Lung microvascular endothelial cell (primary cell): ENCODE measurements around the gene CD86. TPM values are rescaled to one million over a fixed set of nuclear protein-coding genes. Genes with fewer than 3 reads are reported as not detected.
"Not testable (repeated sequence)": the region's sequence is repeated elsewhere in the genome, so short reads cannot be mapped to it uniquely, and the experiment has no call there.

ENCODE experiments used
- DNase-seq, 2 donors: peaks; one replicate each; pipeline versions ENCODE4 v3.0.0 to v3.0.0-alpha.2; 2010; ENCODE audit warnings: low read depth in 2 of 2
- total RNA-seq: library from RNA; depleted of rRNA; stranded (reverse); fragments of >200 nt; gene quantifications from 2 replicates; pipeline ENCODE4 v1.2.1, GENCODE V29; 2014

CD86 gene, protein sequence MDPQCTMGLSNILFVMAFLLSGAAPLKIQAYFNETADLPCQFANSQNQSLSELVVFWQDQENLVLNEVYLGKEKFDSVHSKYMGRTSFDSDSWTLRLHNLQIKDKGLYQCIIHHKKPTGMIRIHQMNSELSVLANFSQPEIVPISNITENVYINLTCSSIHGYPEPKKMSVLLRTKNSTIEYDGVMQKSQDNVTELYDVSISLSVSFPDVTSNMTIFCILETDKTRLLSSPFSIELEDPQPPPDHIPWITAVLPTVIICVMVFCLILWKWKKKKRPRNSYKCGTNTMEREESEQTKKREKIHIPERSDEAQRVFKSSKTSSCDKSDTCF
- total RNA-seq = not detected in 2 replicates

DNA sequence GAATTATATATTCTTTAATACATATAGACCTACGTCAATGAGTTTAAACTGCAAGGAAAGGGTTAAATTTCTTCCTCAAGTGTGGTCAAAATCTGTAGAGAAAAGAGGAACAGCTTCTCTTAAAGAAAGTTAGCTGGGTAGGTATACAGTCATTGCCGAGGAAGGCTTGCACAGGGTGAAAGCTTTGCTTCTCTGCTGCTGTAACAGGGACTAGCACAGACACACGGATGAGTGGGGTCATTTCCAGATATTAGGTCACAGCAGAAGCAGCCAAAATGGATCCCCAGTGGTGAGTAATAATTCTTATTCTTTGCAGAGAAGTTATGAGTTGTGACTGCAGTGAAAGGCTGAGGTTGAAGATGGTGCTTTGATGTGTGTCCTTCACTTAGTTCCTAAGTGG, at the start of gene CD86:
TSS of gene CD86 (plus strand) at position 148 of the 400 bp plus-strand sequence. CDS start at position 276, 128 bp downstream.
- DNase-seq = no peak

DNA sequence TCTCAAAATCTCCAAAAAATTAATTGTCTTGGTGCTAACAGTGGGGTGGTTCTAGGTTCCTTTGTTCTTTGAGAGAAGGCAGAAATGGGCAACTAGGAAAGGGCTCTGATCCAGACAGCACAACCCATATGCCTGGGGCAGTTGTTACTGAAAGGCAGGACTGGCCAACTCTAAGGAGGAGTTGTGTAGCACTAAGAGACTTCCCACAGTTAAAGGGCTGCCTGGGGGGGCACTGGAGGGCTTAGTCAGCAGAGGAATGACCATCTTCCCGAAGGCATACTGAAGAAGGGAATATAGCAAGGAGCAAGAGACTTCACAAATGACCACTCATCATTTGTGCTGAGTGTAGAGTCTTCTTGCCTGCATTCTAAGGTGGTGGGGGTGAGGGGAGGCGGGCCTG, 48.9 kb upstream of the CD86 start:
- no peak for DNase-seq

DNA sequence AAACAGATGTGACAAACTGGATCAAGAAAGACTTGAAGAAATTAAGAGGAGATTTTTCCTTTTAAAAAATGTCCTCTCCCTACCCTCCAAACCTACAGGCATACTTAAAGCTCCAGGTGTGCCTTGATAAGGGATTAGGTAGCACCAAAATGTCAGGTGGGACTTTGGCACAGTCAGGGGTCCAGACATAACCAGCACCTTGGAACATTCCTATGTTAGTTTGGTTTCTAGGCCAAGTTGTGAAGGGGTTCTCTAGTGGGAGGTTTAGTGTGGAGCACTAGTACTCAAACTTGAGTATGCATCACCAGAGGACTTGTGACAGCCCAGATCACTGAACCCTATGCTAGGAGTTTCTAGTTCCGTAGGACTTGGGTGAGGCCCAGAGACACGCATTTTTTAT, 47.0 kb upstream of the CD86 start:
- no peak for DNase-seq

DNA sequence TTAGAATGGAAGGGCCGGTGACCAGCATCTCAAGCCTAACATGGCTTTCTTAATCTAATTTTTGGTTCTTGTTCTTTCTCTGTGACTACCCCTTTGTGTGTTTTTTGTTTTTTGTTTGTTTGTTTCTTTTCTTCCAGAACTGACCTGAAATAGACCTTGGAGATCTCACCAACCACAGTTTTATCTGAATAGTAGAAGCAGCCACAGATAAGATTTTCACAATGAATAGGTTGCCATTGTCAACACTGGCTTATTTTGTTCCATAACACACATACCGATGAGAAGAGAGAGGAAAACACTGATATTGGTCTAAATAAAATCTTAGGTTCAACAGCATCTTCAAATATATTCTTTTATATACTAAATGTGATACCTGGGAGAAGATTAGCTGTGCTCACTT, 44.7 kb upstream of the CD86 start:
- DNase-seq = no peak

DNA sequence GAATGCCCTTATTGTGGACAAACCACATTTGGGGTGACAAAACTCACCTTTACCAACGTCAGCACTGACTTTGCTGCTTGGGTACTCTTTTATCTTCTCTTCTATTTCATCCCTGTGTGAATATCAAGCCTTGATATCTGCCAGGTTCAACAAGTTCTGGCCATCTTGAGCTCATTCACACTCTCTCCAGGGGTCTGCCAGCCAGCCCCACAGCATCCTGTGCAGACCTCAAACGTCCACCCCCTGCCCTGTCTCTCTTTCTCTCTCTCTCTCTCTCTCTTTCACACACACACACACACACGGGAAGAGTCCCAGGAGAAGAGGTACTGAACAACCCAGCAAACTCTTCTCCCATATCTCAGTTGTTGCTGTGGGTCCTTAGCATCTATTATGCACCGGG, 43.8 kb upstream of the CD86 start:
- no peak for DNase-seq

DNA sequence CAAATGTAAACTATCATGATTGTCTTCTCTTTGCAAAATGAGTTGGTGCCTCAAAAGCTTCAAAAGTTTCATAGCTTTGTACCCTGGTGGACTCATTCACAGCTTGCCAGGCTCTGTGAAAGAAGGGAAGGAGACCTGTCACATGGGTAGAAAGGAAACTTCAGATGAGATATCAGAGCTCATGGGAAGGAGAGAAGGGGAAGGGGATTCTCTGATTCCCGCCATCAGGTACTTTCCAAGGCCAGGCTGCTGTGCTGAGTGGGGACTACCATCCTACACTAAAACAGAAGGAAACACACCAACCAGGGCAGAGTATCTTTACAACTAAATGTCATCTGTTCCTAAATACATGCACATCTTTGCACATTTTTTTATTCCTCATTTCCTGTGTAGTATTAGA, 42.3 kb upstream of the CD86 start:
- no peak for DNase-seq

DNA sequence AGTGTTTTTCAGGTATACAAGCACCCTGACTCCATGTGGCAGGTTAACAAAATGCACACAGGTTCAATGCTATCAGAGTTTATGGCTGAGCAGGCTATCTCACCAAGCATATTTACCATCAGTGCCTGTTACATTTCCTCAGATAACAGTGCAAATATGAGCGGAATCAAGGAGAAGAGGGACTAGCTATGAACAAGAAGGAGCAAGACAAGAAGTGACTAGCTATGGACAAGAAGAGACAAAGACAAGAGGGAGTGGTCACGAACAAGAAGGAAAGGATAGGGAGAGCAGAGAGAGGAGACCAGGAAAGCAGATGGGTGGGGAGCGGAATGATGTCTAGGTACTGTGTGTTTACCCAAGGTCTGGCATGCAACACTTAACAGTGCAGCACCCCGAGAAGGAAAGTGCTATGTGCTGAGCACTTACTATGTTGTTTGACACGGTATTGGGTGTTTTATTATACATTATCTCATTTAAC, 41.7 kb upstream of the CD86 start:
- no peak for DNase-seq

DNA sequence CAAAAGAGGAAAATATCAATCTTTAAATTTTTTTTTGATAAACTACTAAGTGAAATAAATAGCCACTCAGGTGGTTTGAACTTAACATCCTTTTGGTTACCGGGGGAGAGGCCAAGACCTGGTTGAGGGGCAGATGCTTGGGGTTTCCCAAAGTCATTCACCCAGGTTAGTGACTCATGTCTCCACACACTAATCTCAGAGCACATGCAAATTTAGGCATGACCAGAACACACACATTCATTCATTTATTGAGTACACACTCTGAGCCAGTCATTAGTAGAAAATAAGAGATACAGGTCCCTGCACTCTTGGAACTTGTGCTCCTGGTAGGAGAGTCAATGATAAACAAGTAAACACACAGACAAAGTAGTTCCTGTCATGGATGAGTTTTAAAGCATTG, 40.4 kb upstream of the CD86 start:
- no peak for DNase-seq

DNA sequence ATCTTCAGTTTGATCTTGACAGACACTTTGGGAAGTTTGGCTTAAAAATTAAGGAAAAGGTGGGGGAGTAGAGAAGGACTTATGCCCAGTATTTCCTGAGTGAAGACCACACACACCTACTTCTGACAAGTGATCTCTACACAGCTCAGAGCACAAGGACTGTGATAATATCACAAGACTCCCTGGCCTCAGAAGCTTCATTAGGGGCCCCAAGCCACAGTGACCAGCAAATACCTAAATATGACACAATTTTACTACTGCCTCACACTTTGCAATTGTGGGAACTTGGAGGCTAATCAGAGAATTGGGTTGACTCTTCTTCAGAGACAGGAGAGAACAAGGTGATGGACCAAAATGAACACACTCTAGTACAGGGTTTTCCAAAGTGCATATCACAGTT, 35.7 kb upstream of the CD86 start:
- no peak for DNase-seq

DNA sequence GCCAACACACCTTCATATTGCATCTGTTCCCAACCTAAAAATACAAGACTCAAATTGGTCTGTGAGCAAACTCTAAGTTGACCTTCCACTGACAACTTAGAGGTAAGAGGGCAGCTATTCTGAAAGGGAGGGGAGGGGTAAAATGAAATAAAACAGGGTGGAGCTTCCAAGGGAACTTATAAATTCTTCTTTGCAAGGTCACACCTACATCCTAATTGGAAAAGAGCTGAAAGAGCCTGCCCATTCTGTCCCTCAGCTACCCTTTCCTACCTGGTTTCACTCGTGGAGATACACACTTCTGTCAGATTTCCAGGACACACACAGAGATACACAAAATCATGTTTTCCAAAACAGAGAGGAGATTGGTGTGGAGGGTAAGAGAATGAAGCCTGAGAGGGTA, 34.1 kb upstream of the CD86 start:
- no peak for DNase-seq

DNA sequence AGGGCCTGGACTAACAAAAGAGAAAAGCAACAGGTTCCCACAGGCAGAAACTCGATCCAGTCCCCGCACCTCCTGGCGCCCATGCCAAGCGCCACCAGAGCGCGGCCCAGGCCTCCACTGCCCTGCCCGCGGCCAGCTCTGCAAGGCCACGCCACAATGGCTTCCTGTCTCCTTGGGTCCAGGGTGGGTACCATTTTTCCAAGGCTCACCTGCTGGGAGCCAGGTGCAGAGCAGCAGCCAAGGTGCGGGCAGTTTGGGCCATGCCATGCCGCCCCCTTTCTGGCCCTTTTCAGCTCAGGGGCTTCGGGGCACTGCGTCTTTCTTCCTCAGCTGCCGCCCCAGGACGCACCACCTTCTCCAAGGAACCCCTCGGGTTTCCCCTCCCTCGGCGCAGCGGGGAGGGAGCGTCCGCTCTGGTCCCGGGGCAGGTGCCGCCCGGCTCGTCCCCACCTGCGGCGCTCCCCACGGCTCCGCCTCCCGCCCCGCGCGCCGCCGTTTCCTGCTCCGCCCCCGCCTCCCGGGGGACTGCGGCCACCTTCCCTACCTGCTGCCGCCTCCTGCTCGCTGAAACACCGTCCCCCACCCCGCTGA, 33.3 kb upstream of the CD86 start, which contains the start of gene ILDR1:
TSS of gene ILDR1 (minus strand) at position 437 of the 591 bp plus-strand sequence. CDS start at position 267, 170 bp downstream.
- no peak for DNase-seq

DNA sequence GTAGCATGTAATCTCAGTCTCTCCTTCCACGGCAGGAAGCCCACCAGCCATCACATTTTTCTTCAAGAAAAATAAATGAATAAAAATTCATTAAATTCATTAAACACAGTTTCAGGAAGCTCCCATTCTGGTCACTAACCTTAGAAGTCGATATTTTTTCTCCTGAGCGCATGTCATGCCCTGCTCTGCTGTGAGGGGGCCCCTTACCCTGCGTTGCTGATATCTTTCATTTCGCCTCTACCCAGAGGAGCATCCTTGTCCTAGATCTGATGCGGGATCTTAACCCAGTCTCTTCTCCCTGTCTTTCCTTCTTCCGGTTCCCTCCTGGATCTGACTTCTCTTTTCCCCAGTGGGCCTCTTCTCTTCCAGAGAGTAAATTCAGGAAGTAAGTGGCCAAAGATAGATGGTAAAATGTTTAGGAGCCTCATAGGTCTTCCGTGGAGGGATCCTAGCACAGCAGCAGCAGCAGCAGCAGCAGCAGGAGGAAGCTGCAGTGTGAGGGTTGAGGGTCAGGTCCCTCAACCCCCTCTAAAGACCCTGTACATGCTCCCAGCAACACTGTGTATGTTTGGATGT, 31.7 kb upstream of the CD86 start:
- DNase-seq = no peak

DNA sequence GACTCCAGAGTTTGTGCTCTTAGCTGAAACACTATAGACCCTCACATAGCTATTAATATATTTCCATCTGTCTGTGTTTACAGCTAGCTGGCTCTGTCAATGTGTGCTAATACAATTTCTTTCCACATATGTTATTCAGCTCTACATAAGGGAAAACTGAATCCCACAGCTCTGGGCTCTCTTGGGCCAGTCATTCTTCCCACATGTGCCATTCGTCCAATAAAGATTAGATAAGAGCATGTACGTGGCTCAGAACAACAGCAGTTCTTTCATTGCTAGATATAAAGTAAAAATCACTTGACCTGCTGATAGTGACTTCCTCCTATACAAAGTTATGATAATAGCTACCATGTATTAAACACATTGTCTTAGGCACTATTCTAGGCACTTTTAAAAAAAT, 30.4 kb upstream of the CD86 start:
- no peak for DNase-seq

DNA sequence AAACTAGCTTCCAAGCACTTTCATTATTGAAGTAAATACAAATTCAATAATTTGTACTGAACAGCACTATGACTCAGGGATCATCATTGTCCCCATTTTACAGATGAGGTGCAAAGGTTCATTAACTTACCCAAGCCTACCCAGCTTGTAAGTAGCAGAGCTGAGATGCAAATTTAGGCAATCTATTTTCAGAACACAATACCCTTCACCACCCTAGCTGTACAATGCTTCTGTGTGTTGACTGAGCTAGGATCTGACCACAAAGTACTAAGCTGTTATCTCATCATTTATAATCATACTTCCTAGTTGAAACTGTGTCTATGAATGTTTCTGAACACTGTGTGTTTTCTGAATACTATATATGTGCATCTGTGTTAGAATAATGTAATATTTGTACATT, 29.9 kb upstream of the CD86 start:
- no peak for DNase-seq

DNA sequence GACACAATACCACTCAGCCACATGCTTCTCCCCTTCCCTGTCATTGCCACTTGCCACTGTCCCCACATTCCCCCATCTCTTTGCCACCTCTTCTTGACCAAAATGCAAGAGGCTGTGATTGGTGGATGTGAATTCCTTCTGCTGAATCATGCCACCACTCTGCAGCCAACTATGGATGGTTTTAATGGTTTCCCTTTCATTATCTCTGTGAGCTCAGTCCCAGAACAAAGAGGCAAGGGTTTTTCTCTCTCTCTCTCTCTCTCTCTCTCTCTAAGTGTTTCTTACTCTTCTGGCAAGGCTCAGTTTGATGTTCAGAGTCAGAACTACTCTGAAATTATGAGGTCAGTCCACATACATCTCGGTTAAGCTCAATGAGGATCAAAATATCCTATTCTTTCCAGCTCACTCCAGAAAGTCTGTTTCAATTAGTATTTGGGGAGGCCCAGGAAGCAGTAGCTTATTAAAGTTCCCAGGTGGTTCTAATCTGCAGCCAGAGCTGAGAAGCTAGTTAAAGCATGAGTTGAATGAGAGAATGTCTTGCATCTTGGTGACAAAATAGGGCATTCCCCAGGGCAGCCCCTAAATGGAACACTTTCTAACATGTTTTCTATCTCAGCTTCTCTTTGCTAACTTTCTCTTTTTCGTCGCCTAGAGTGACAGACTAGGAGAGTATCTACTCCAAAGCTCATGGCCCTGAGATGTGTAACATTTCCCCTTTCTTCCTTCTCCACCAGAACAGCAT, 24.6 kb upstream of the CD86 start:
- peak; percentile 7 to 8 for DNase-seq

DNA sequence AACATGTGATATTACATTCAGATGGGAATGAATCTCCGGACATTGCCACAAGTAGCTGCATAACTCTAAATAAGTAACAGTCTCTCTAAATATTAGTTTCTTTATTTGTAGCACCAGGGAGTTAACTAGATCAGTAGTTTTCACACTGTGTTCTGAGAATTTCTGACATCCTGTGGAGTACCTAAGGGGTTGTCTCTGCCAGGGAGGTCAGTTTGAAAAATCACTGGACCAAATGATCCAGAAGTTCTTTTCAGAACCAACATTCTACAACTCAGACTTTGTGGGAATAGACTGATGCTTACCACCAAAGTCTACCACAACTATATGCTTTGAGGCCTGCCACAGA, 24.1 kb upstream of the CD86 start:
- no peak for DNase-seq

DNA sequence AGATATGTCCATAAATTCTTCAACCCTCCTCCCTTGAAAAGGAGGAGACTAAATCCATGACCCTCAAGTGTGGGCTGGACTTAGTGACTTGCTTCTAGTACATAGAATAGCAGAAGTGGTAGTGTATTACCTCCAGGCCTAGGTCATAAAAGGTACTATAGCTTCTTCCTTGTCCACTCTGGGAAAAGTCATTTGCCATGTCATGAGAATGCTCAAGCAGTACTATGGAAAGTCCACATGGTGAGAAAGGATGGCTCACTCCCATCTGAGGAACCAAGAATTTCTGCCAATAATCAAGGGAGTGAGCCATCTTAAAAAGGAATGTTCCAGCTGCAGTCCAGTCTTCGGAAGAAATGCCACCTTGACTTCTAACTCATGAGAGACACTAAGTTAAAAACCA, 22.6 kb upstream of the CD86 start:
- no peak for DNase-seq

DNA sequence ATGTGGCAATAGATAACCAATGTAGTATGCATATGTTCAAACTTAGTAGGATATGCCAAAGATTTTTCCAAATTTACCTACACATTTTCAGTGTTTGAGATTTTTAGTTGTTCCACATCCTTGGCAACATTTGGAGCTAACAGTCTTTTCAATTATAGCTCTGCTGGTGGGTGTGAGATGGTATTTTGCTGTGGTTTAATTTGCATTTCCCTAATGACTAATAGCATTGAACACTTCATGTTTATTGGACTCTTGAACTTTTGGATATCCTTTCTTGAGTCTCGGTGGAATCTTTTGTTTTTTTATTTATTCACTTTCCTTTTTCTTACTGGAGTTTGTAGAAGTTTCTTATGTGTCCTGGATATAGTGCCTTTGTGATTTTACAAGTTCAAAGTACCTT, 22.1 kb upstream of the CD86 start:
- no peak for DNase-seq

DNA sequence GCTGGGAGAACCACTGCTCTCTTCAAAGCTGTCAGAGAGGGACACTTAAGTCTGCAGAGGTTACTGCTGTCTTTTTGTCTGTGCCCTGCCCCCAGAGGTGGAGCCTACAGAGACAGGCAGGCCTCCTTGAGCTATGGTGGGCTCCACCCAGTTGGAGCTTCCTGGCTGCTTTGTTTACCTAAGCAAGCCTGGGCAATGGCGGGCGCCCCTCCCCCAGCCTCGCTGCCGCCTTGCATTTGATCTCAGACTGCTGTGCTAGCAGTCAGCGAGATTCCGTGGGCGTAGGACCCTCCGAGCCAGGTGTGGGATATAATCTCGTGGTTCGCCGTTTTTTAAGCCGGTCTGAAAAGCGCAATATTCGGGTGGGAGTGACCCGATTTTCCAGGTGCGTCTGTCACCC, 7.9 kb upstream of the CD86 start:
- not testable (repeated sequence) for DNase-seq

DNA sequence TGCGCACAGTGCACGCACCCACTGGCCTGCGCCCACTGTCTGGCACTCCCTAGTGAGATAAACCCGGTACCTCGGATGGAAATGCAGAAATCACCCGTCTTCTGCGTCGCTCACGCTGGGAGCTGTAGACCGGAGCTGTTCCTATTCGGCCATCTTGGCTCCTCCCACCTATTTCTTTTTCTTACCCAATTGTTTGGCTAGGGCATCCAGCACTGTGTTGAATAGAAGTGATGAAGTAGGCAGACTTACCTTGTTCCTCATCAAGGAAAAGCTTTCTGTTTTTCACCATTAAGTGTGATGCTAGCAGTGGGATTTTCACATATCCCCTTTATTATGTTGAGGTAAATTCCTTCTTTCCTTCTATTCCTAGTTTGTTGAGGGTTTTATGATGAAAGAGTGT, 7.4 kb upstream of the CD86 start:
- not testable (repeated sequence) for DNase-seq

DNA sequence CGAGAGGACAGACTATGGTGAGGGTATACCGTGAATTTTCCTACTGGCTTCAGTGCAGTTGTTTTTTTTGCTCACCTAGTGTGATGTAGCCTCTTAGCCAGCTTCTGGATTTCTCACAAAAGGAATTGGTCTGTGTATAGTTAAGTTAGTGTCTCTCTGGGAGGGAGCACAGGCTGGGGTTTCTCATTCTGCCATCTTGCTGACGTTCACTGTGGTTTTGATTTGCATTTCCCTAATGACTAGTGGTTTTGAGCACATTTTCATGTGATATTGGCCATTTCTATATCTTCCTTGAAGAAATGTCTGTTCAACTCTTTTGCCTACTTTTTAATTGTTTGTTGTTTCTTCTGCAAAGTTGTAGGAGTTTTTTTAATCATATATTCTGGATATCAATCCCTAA, 2.2 kb upstream of the CD86 start:
- DNase-seq = no peak

DNA sequence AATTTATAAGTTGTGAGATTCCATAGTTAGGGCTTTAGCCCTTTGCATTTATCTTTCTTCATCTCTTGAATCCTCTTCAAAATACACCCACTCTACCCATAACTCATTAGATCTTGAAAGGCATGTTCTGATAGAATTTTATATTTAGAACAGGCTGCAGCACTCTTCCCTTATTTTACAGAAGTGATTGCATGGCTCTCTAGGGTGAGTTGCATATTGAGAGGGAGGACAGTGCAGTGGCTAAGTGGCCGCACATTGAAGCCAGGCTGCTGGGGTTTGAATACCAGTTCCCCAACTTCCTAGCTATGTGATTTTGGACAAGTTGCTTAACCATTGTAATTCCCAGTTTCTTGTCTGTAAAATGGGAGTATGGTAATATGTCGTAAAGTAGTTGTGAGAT, 2.5 kb downstream of the CD86 start:
- no peak for DNase-seq
